Esophagus squamous epithelium (tissue), 4 donors: ENCODE measurements around the gene GOLPH3L.

Experiments used
- POLR2A ChIP-seq, 4 donors: fragments of 450-650 bp; IDR thresholded peaks; one replicate each; pipeline ENCODE4 v1.6.1; 2017; ENCODE audit warnings: antibody characterized with exemption in 4 of 4, mild to moderate bottlenecking in 4 of 4, moderate library complexity in 3 of 4
- TF ChIP-seq, protein P1 (sequence below), 6 experiments: fragments of 450-650 bp in 4 of 6; fragments of 200-600 bp in 2 of 6; sonication (generic) in 2 of 6; IDR thresholded peaks; one replicate each; pipeline ENCODE4 v1.5.1; 2016 to 2019; ENCODE audit warnings: antibody characterized with exemption in 6 of 6, mild to moderate bottlenecking in 4 of 6, moderate library complexity in 4 of 6

DNA sequence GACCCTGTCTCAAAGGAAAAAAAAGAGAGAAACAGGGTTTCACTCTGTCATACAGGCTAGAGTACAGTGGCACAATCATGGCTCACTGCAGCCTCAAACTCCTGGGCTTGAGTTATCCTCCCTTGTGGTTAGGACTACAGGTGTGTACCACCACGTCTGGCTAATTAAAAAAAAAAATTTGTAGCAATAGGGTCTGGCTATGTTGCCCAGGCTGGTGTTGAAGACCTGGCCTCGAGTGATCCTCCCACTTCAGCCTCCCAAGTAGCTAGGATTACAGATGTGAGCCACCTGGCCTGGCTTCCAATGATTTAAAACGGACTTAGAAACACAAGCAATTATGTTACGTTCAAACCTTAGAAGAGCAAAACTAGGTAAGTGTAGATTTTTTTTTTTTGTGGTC is 22.1 kb downstream of the GOLPH3L start:
- TF ChIP-seq, protein P1, sequence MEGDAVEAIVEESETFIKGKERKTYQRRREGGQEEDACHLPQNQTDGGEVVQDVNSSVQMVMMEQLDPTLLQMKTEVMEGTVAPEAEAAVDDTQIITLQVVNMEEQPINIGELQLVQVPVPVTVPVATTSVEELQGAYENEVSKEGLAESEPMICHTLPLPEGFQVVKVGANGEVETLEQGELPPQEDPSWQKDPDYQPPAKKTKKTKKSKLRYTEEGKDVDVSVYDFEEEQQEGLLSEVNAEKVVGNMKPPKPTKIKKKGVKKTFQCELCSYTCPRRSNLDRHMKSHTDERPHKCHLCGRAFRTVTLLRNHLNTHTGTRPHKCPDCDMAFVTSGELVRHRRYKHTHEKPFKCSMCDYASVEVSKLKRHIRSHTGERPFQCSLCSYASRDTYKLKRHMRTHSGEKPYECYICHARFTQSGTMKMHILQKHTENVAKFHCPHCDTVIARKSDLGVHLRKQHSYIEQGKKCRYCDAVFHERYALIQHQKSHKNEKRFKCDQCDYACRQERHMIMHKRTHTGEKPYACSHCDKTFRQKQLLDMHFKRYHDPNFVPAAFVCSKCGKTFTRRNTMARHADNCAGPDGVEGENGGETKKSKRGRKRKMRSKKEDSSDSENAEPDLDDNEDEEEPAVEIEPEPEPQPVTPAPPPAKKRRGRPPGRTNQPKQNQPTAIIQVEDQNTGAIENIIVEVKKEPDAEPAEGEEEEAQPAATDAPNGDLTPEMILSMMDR (IDR thresholded peaks at IDR 0.05), result no peak
- no peak for TF ChIP-seq POLR2A (IDR thresholded peaks at IDR 0.05)
